ENCODE measurements around the gene ACTL9. TPM values are rescaled to one million over a fixed set of nuclear protein-coding genes. Genes with fewer than 3 reads are reported as not detected.

The ACTL9 gene
- total RNA-seq, 2 donors from 2014 or later: not detected

DNA sequence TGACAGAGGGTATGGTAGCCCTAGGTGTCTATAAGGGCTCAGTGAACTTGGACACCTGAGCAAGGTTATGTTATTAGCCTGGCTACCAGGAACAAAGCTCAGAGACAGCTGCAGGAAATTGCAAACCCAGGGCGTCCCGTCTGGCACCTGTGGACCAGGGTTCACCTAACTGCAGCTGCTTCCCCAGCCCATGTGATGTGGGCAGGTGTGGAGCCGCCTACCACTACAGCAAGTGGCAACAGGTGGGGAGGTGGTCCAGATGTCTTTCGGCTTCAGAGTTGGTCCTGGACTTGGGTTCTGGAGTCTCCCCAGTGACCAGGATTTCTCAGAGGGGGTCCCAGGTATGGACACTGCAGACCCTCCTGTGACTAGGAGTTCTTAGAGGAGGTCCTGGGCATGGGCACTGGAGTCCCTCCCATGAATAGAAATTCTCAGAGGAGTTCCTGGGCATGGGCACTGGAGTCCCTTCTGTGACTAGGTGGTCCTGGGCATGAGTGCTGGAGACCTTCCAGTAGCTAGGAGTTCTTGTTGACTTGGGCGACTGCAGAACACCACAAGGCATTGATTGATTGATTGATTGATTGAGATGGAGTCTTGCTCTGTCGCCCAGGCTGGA lies 25.2 kb downstream of the ACTL9 start:
- Histone ChIP-seq H3K4me3 (ENCODE audit: low read length) (no peak overlapping the region), H3K27ac (ENCODE audit: low read depth, low read length) (no peak overlapping the region), H3K27me3 (ENCODE audit: control insufficient read depth, insufficient read depth, low read length, poor library complexity, severe bottlenecking) (no peaks in the 10 kb centered on the region), H3K4me1 (ENCODE audit: control insufficient read depth, insufficient read depth, low read length) (no peaks in the 10 kb centered on the region), H3K36me3 (ENCODE audit: control insufficient read depth, insufficient read depth, low read length) (no peaks in the 10 kb centered on the region), H3K9ac (ENCODE audit: extremely low read depth, low read length, poor library complexity, severe bottlenecking) (no peak overlapping the region), H3K9me3 (ENCODE audit: control insufficient read depth, low read length) (no peaks in the 10 kb centered on the region)
- Mint-ChIP-seq H3K4me3 (no peak overlapping the region), H3K27me3 (ENCODE audit: insufficient read depth) (peaks cover under 1% of the 10 kb centered on the region), H3K4me1 (no peaks in the 10 kb centered on the region), H3K27ac (no peak overlapping the region), H3K9me3 (peaks cover 17% of the 10 kb centered on the region), H3K36me3 (ENCODE audit: low read depth) (no peaks in the 10 kb centered on the region)
- DNase-seq: no peak
- 76 to 83% methylated on average over 4 to 6 of the region's 6 CpGs for WGBS, 2 experiments (ENCODE audit: insufficient coverage in 1 of 2, insufficient read length in 1 of 2)
- no peak for TF ChIP-seq CTCF (conservative IDR thresholded peaks at IDR 0.05)

GRCh38 chr19:8666814-8667405 lies 31.7 kb downstream of the ACTL9 start:
- Histone ChIP-seq H3K9me3 (ENCODE audit: control insufficient read depth, low read length) (no peaks in the 10 kb centered on the region), H3K36me3 (ENCODE audit: control insufficient read depth, insufficient read depth, low read length) (no peaks in the 10 kb centered on the region), H3K27ac (ENCODE audit: low read depth, low read length) (no peak overlapping the region), H3K4me3 (ENCODE audit: low read length) (no peak overlapping the region), H3K4me1 (ENCODE audit: control insufficient read depth, insufficient read depth, low read length) (no peaks in the 10 kb centered on the region), H3K27me3 (ENCODE audit: control insufficient read depth, insufficient read depth, low read length, poor library complexity, severe bottlenecking) (no peaks in the 10 kb centered on the region), H3K9ac (ENCODE audit: extremely low read depth, low read length, poor library complexity, severe bottlenecking) (no peak overlapping the region)
- no peak for DNase-seq
- TF ChIP-seq CTCF (conservative IDR thresholded peaks at IDR 0.05): no peak
- no peak overlapping the region for H3K4me3 Mint-ChIP-seq
- no peaks in the 10 kb centered on the region for H3K9me3 Mint-ChIP-seq
- 73 to 74% methylated on average over 5 to 9 of the region's 9 CpGs for WGBS, 2 experiments (ENCODE audit: insufficient coverage in 1 of 2, insufficient read length in 1 of 2)
- no peaks in the 10 kb centered on the region for H3K36me3 Mint-ChIP-seq (ENCODE audit: low read depth)
- no peaks in the 10 kb centered on the region for H3K4me1 Mint-ChIP-seq
- H3K27ac Mint-ChIP-seq: no peak overlapping the region
- H3K27me3 Mint-ChIP-seq (ENCODE audit: insufficient read depth): peaks cover 7% of the 10 kb centered on the region

GRCh38 chr19:8665468-8666213 lies 33.0 kb downstream of the ACTL9 start:
- H3K27ac Mint-ChIP-seq: no peak overlapping the region
- DNase-seq: no peak
- Histone ChIP-seq H3K9ac (ENCODE audit: extremely low read depth, low read length, poor library complexity, severe bottlenecking) (no peak overlapping the region), H3K27ac (ENCODE audit: low read depth, low read length) (no peak overlapping the region), H3K4me1 (ENCODE audit: control insufficient read depth, insufficient read depth, low read length) (no peaks in the 10 kb centered on the region), H3K27me3 (ENCODE audit: control insufficient read depth, insufficient read depth, low read length, poor library complexity, severe bottlenecking) (no peaks in the 10 kb centered on the region), H3K4me3 (ENCODE audit: low read length) (no peak overlapping the region), H3K36me3 (ENCODE audit: control insufficient read depth, insufficient read depth, low read length) (no peaks in the 10 kb centered on the region), H3K9me3 (ENCODE audit: control insufficient read depth, low read length) (no peaks in the 10 kb centered on the region)
- 87 to 91% methylated on average over 3 of the region's 3 CpGs for WGBS, 2 experiments (ENCODE audit: insufficient coverage in 1 of 2, insufficient read length in 1 of 2)
- no peaks in the 10 kb centered on the region for H3K4me1 Mint-ChIP-seq
- TF ChIP-seq CTCF (conservative IDR thresholded peaks at IDR 0.05): no peak
- H3K9me3 Mint-ChIP-seq: no peaks in the 10 kb centered on the region
- no peaks in the 10 kb centered on the region for H3K36me3 Mint-ChIP-seq (ENCODE audit: low read depth)
- H3K4me3 Mint-ChIP-seq: no peak overlapping the region
- H3K27me3 Mint-ChIP-seq (ENCODE audit: insufficient read depth): peaks cover 9% of the 10 kb centered on the region

All from endodermal cell (in vitro differentiated cells).